ENCODE results near the gene ST3GAL6. TPM values are rescaled to one million over a fixed set of nuclear protein-coding genes. Genes with fewer than 3 reads are reported as not detected.

ST3GAL6 gene
- polyA plus RNA-seq, 1 donor from 2014 or later = 3.7 TPM

GRCh38 chr3:98754483-98754882, 8.7 kb upstream of the ST3GAL6 start:
- no peak for TF ChIP-seq EP300 (conservative IDR thresholded peaks at IDR 0.05; ENCODE audit: poor library complexity, severe bottlenecking)
- Histone ChIP-seq H3K27ac (ENCODE audit: low read length) (no peak overlapping the region), H3K4me3 (ENCODE audit: low read length) (no peak overlapping the region), H3K27me3 (ENCODE audit: insufficient read depth, low read depth, low read length) (no peaks in the 10 kb centered on the region), H3F3A (ENCODE audit: insufficient read depth, low read length, poor library complexity, severe bottlenecking) (no peaks in the 10 kb centered on the region), H3K9me3 (ENCODE audit: low read length) (no peaks in the 10 kb centered on the region), H3K4me2 (ENCODE audit: low read length) (no peak overlapping the region), H3K9me2 (ENCODE audit: insufficient read depth, low read length) (no peaks in the 10 kb centered on the region), H2AFZ (ENCODE audit: low read depth, low read length) (no peak overlapping the region), H3K9ac (ENCODE audit: low read length) (no peak overlapping the region), H3K36me3 (ENCODE audit: insufficient read depth, low read length) (no peaks in the 10 kb centered on the region), H4K20me1 (ENCODE audit: insufficient read depth) (no peaks in the 10 kb centered on the region), H3K79me2 (replicated peaks; ENCODE audit: insufficient read depth, low read length) (no peaks in the 10 kb centered on the region)

GRCh38 chr3:98755601-98756000, 7.5 kb upstream of the ST3GAL6 start:
- H3K27me3 ChIP-seq (ENCODE audit: insufficient read depth, low read depth, low read length) = no peaks in the 10 kb centered on the region
- no peaks in the 10 kb centered on the region for H3K36me3 ChIP-seq (ENCODE audit: insufficient read depth, low read length)
- H3F3A ChIP-seq (ENCODE audit: insufficient read depth, low read length, poor library complexity, severe bottlenecking) = no peaks in the 10 kb centered on the region
- no peak overlapping the region for H3K4me2 ChIP-seq (ENCODE audit: low read length)
- H3K27ac ChIP-seq (ENCODE audit: low read length) = no peak overlapping the region
- H2AFZ ChIP-seq (ENCODE audit: low read depth, low read length) = no peak overlapping the region
- TF ChIP-seq RAD21 (conservative IDR thresholded peaks at IDR 0.05) (no peak), MXI1 (conservative IDR thresholded peaks at IDR 0.05; ENCODE audit: poor library complexity, severe bottlenecking) (no peak), POLR2AphosphoS5 (IDR thresholded peaks at IDR 0.05) (no peak), EP300 (conservative IDR thresholded peaks at IDR 0.05; ENCODE audit: poor library complexity, severe bottlenecking) (no peak), SMC3 (conservative IDR thresholded peaks at IDR 0.05; ENCODE audit: poor library complexity) (no peak), TAF1 (IDR thresholded peaks at IDR 0.05; ENCODE audit: low read depth) (no peak), REST (IDR thresholded peaks at IDR 0.05; ENCODE audit: borderline replicate concordance) (no peak), EZH2 (IDR thresholded peaks at IDR 0.05; ENCODE audit: borderline replicate concordance, insufficient read depth, low read length, poor library complexity, severe bottlenecking) (no peak), CTCF (IDR thresholded peaks at IDR 0.05; ENCODE audit: poor library complexity, severe bottlenecking) (no peak)
- H4K20me1 ChIP-seq (ENCODE audit: insufficient read depth) = no peaks in the 10 kb centered on the region
- no peak overlapping the region for H3K9ac ChIP-seq (ENCODE audit: low read length)
- H3K9me3 ChIP-seq (ENCODE audit: low read length) = no peaks in the 10 kb centered on the region
- H3K79me2 ChIP-seq (replicated peaks; ENCODE audit: insufficient read depth, low read length) = no peaks in the 10 kb centered on the region
- no peak overlapping the region for H3K4me3 ChIP-seq (ENCODE audit: low read length)
- H3K9me2 ChIP-seq (ENCODE audit: insufficient read depth, low read length) = no peaks in the 10 kb centered on the region

GRCh38 chr3:98759629-98760028, 3.5 kb upstream of the ST3GAL6 start:
- Histone ChIP-seq H3K27ac (ENCODE audit: low read length) (no peak overlapping the region), H3K79me2 (replicated peaks; ENCODE audit: insufficient read depth, low read length) (no peaks in the 10 kb centered on the region), H3K27me3 (ENCODE audit: insufficient read depth, low read depth, low read length) (no peaks in the 10 kb centered on the region), H3K9me2 (ENCODE audit: insufficient read depth, low read length) (no peaks in the 10 kb centered on the region), H3F3A (ENCODE audit: insufficient read depth, low read length, poor library complexity, severe bottlenecking) (no peaks in the 10 kb centered on the region), H3K4me2 (ENCODE audit: low read length) (no peak overlapping the region), H4K20me1 (ENCODE audit: insufficient read depth) (no peaks in the 10 kb centered on the region), H3K36me3 (ENCODE audit: insufficient read depth, low read length) (no peaks in the 10 kb centered on the region), H3K9me3 (ENCODE audit: low read length) (no peaks in the 10 kb centered on the region), H3K9ac (ENCODE audit: low read length) (no peak overlapping the region), H3K4me3 (ENCODE audit: low read length) (no peak overlapping the region), H2AFZ (ENCODE audit: low read depth, low read length) (no peak overlapping the region)
- TF ChIP-seq REST (IDR thresholded peaks at IDR 0.05; ENCODE audit: borderline replicate concordance) (no peak), RAD21 (conservative IDR thresholded peaks at IDR 0.05) (no peak), CTCF (IDR thresholded peaks at IDR 0.05; ENCODE audit: poor library complexity, severe bottlenecking) (no peak), EP300 (conservative IDR thresholded peaks at IDR 0.05; ENCODE audit: poor library complexity, severe bottlenecking) (no peak), TAF1 (IDR thresholded peaks at IDR 0.05; ENCODE audit: low read depth) (no peak), MXI1 (conservative IDR thresholded peaks at IDR 0.05; ENCODE audit: poor library complexity, severe bottlenecking) (no peak), POLR2AphosphoS5 (IDR thresholded peaks at IDR 0.05) (no peak)
